ENCODE data around the gene MAN1A2. TPM values are rescaled to one million over a fixed set of nuclear protein-coding genes. Genes with fewer than 3 reads are reported as not detected.
A peak's percentile ranks its signal among the peaks of the same experiment; 100 is the strongest.

The MAN1A2 gene
- total RNA-seq = 10 to 100 TPM; 57.0 to 66.5 TPM
- 10 to 100 TPM; 17.5 to 24.1 TPM for polyA plus RNA-seq

DNA sequence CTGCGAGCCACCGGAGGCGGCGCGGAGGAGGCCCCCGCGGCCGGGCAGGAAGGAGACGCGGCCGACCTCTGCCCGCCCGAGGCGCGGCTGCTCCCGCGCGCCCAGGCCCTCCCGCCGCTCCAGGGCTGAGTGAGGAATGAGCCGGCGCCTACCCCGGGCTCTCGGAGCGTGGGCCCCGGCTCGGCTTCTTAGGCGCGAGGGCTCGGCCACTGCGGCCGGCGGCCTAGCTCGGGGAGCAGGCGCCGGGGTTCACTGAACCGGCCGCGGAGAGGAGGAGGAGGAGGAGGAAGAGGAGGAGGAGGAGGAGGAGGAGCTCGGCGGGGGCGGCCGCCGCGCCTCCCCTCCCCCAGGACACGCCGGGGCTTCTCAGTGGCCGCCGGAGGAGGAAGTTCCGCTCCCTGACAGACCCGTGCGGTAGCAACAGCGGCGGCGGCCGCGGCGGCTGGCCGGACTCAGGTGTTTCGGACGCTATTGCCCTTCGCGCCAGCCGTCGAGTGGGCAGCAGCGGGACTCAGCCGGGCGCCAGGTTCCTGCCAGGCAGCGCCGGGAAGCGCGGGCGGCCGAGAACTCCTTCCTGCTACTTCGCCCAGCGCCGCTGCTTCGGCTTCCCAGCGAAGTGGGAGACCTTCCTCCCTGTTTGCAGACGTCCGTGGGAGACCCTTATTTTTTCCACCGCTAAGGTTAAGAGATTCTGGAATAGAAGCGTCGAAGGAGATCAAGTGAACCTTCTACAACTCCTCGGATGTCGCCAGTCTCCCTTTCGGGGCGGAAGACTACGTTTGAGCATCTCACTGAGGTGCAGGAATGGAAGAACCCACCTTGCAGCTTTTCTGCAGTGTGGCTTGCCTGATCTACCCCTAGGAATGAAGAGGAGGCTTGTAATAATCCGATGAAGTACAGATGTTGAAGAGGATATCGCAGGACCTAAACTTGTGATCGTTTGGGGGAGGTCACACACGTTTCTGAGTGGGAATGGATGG, at the start of gene MAN1A2:
TSS of gene MAN1A2 (plus strand) at position 404 of the 980 bp plus-strand sequence. CDS start 735 bp downstream, outside the sequence.
- DNase-seq = peak; percentile 66 to 84 (median 69)
- H3K4me3 ChIP-seq (ENCODE audit: low read length in 2 of 2) = peak within 1 kb of the TSS; percentile 72 to 92
- ChIA-PET CTCF (ENCODE audit: partially characterized antibody) (interaction anchor here (0.9 to 1.2 kb wide), 4 partner anchors 16 to 387 kb away, joined by 3 to 6 read pairs (median 3); no protein-coding TSS in a partner anchor), POLR2A (ENCODE audit: partially characterized antibody) (interaction anchor here (0.7 to 3.0 kb wide), 19 partner anchors 9 to 562 kb away, joined by 3 to 27 read pairs (median 5); partner anchors contain the start of genes GDAP2, TTF2 and WDR3)
- peaks cover 53 to 84% (median 63%) of the 10 kb centered on the region in 4 donors for H3K4me1 Mint-ChIP-seq
- peak within 1 kb of the TSS; percentile 70 for H3K27ac ChIP-seq (ENCODE audit: low read depth, low read length)
- H3K9me3 ChIP-seq (ENCODE audit: control insufficient read depth in 1 of 2, low read length in 2 of 2) = no peaks in the 10 kb centered on the region
- no peaks in the 10 kb centered on the region for H3K27me3 ChIP-seq (ENCODE audit: insufficient read depth, low read length)
- H3K27ac Mint-ChIP-seq = peak within 1 kb of the TSS; percentile 96 to 99 (median 97)
- peaks cover 74% of the 10 kb centered on the region for H3K4me1 ChIP-seq (ENCODE audit: insufficient read depth, low read length)
- H3K4me3 Mint-ChIP-seq = peak within 1 kb of the TSS; percentile 93 to 97 (median 96)
- peaks cover 0 to 15% of the 10 kb centered on the region in 2 donors for H3K36me3 Mint-ChIP-seq
- peaks cover 0 to 3% (median 0%) of the 10 kb centered on the region in 8 donors for H3K9me3 Mint-ChIP-seq
- no peaks in the 10 kb centered on the region for H3K36me3 ChIP-seq (ENCODE audit: insufficient read depth, low read length)
- no peaks in the 10 kb centered on the region for H3K27me3 Mint-ChIP-seq
- intact Hi-C loops (cut with micrococcal nuclease) = loop anchor here (1.0 to 10.0 kb wide), 7 partner anchors 35 to 562 kb away; partner anchors contain the start of genes GDAP2, TRIM45, TTF2 and WDR3

DNA sequence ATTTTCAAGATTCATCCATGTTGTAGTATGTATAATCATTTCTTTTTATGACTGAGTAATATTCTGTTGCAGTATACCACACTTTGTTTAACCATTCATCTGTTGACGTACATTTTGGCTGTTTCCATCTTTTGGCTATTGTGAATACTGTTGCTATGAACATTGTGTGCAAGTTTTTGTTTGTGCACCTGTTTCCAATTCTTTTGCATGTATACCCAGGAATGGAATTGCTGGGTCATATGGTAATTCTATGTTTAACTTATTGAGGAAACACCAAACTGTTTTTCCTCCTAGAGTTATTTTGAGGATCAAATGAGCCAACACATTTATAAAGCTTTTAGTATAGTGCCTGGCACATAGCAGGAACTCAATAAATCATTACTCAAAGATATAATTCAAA, 49.2 kb upstream of the MAN1A2 start:
- no peak for DNase-seq
- ChIA-PET CTCF (ENCODE audit: partially characterized antibody) (no interaction called here), POLR2A (ENCODE audit: partially characterized antibody) (no interaction called here)
- H3K4me1 ChIP-seq (ENCODE audit: insufficient read depth, low read length) = no peaks in the 10 kb centered on the region
- H3K27me3 ChIP-seq (ENCODE audit: insufficient read depth, low read length) = no peaks in the 10 kb centered on the region
- no peaks in the 10 kb centered on the region for H3K36me3 ChIP-seq (ENCODE audit: insufficient read depth, low read length)
- Mint-ChIP-seq H3K4me1 (no peaks in the 10 kb centered on the region), H3K4me3 (no peak overlapping the region), H3K9me3 (peaks cover 0 to 2% (median 0%) of the 10 kb centered on the region in 8 donors), H3K27me3 (peaks cover 3 to 8% of the 10 kb centered on the region in 2 donors), H3K27ac (no peak overlapping the region), H3K36me3 (no peaks in the 10 kb centered on the region)
- intact Hi-C loops (cut with micrococcal nuclease) = no loop called here
- no peak overlapping the region for H3K4me3 ChIP-seq (ENCODE audit: low read length in 2 of 2)
- no peak overlapping the region for H3K27ac ChIP-seq (ENCODE audit: low read depth, low read length)
- no peaks in the 10 kb centered on the region for H3K9me3 ChIP-seq (ENCODE audit: control insufficient read depth in 1 of 2, low read length in 2 of 2)

DNA sequence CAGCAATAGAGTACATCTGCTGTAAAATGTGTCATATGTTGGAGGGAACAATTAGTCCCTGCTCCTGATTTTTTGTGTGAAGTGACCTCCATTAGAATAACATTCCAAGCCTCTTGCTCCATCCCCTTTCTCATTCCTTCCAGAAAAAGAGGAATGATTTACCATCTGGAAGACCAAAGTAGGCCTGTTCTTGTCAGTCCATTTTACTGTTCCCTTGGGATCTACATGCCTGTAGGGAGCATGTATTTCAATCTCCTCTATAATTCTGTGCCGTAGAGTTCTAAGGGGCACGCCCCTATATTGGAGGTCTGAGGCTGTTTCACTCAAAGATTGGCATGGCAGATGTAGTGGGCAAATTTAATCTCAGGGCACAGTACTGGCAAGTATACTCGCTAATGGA, 48.8 kb upstream of the MAN1A2 start:
- intact Hi-C loops (cut with micrococcal nuclease) = no loop called here
- POLR2A ChIA-PET (ENCODE audit: partially characterized antibody) = no interaction called here
- H3K4me3 ChIP-seq (ENCODE audit: low read length in 2 of 2) = no peak overlapping the region
- Mint-ChIP-seq H3K27me3 (peaks cover 7 to 9% of the 10 kb centered on the region in 2 donors), H3K4me1 (no peaks in the 10 kb centered on the region), H3K36me3 (no peaks in the 10 kb centered on the region), H3K9me3 (peaks cover 0 to 2% (median 0%) of the 10 kb centered on the region in 8 donors), H3K4me3 (no peak overlapping the region), H3K27ac (no peak overlapping the region)
- no peak overlapping the region for H3K27ac ChIP-seq (ENCODE audit: low read depth, low read length)
- CTCF ChIA-PET (ENCODE audit: partially characterized antibody) = no interaction called here
- no peak for DNase-seq
- H3K9me3 ChIP-seq (ENCODE audit: control insufficient read depth in 1 of 2, low read length in 2 of 2) = no peaks in the 10 kb centered on the region
- no peaks in the 10 kb centered on the region for H3K27me3 ChIP-seq (ENCODE audit: insufficient read depth, low read length)
- no peaks in the 10 kb centered on the region for H3K4me1 ChIP-seq (ENCODE audit: insufficient read depth, low read length)
- no peaks in the 10 kb centered on the region for H3K36me3 ChIP-seq (ENCODE audit: insufficient read depth, low read length)

DNA sequence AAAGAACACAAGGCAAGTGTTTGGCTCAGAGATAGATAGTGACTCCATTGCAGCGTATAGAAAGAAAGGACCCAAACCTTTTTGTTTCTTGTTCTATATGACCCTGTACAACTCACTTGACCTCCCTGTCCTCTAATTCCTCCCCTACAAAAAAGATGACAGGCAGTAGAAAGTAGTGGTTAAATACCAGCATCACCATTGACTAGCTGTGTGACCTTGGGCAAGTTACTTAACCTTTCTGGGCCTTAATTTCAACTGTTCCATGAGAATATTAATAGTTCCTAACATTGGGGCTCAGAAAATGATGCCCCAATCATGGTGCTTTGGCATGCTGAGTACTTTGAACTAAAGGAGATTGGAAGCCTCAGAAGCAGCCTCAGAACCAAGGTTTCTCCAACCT, 46.7 kb upstream of the MAN1A2 start:
- no peak overlapping the region for H3K27ac ChIP-seq (ENCODE audit: low read depth, low read length)
- H3K4me3 Mint-ChIP-seq = no peak overlapping the region
- intact Hi-C loops (cut with micrococcal nuclease) = no loop called here
- H3K9me3 Mint-ChIP-seq = peaks cover 0 to 2% (median 0%) of the 10 kb centered on the region in 8 donors
- H3K9me3 ChIP-seq (ENCODE audit: control insufficient read depth in 1 of 2, low read length in 2 of 2) = no peaks in the 10 kb centered on the region
- H3K36me3 ChIP-seq (ENCODE audit: insufficient read depth, low read length) = no peaks in the 10 kb centered on the region
- H3K27me3 Mint-ChIP-seq = peaks cover 9% of the 10 kb centered on the region in 2 donors
- no peaks in the 10 kb centered on the region for H3K36me3 Mint-ChIP-seq
- ChIA-PET POLR2A (ENCODE audit: partially characterized antibody) (no interaction called here), CTCF (ENCODE audit: partially characterized antibody) (no interaction called here)
- H3K4me3 ChIP-seq (ENCODE audit: low read length in 2 of 2) = no peak overlapping the region
- DNase-seq = no peak
- H3K4me1 ChIP-seq (ENCODE audit: insufficient read depth, low read length) = no peaks in the 10 kb centered on the region
- no peak overlapping the region for H3K27ac Mint-ChIP-seq
- peaks cover 3% of the 10 kb centered on the region for H3K27me3 ChIP-seq (ENCODE audit: insufficient read depth, low read length)
- no peaks in the 10 kb centered on the region for H3K4me1 Mint-ChIP-seq

DNA sequence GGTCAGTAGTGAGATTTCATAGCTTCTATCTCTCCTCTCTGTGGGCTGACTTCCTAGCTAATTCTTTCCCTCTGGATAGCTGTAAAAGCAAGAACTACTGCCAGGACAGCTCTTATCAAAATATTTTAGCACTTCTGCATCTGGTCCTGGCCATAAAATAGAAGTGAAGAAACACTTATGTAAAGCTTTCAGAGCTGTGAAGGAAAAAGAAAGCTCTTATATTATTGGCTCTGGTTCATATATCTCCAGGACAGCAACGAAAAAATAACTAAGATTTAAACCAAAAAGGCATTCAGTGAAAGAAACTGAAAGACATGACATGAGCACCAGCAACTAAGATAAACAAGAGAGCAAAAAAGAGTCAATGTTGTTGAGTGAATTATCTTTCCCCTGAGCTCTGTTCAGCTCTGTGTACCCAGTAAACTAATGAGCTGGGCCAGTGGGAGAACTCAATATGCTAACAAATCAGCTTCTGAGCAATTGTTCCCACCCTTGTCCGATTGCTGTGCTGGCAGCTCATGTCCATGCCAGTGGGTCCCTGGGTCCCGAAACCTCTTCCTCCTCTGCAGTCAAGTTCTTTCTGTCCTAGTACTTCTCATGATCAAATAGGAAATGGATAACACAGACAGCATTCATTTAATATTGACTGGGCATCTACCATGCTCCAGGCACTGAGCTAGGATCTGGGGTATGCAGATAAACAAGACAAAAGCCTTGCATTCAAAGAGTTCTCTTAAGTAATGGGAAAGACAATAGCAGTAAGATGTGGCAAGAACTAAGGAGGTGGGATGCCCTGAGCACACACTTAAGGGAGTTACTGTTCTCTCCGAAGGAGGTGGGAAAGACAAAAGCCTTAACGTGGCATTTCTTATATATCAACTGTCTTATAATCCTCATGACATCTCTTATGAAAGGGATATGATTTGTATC, 45.3 kb upstream of the MAN1A2 start:
- ChIA-PET CTCF (ENCODE audit: partially characterized antibody) (interaction anchor here (1.3 kb wide), 1 partner anchor 12 kb away, joined by 3 read pairs; no protein-coding TSS in a partner anchor), POLR2A (ENCODE audit: partially characterized antibody) (no interaction called here)
- Histone ChIP-seq H3K4me3 (ENCODE audit: low read length in 2 of 2) (no peak overlapping the region), H3K4me1 (ENCODE audit: insufficient read depth, low read length) (no peaks in the 10 kb centered on the region), H3K9me3 (ENCODE audit: control insufficient read depth in 1 of 2, low read length in 2 of 2) (no peaks in the 10 kb centered on the region), H3K27me3 (ENCODE audit: insufficient read depth, low read length) (peaks cover 3% of the 10 kb centered on the region), H3K36me3 (ENCODE audit: insufficient read depth, low read length) (no peaks in the 10 kb centered on the region), H3K27ac (ENCODE audit: low read depth, low read length) (no peak overlapping the region)
- Mint-ChIP-seq H3K27me3 (peaks cover 9 to 12% of the 10 kb centered on the region in 2 donors), H3K9me3 (peaks cover 0 to 2% (median 0%) of the 10 kb centered on the region in 8 donors), H3K4me1 (no peaks in the 10 kb centered on the region), H3K36me3 (no peaks in the 10 kb centered on the region), H3K27ac (no peak overlapping the region), H3K4me3 (no peak overlapping the region)
- DNase-seq = no peak
- intact Hi-C loops (cut with micrococcal nuclease) = no loop called here

DNA sequence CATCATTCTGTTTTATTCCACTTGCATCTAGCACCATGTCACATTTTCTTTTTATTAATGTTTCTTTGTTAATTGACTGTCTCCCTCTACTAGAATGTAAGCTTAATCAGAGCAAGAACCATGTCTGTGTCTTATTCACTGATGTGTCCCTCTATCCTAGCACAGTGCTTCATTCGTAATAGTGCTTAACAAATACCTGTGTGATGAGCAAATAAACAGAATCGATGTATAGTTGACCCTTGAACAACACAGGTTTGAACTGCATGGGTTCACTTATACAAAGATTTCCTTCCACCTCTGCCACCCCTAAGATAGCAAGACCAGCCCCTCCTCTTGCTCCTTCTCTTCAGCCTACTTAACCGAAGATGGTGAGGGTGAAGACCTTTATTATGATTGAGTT, 42.9 kb upstream of the MAN1A2 start:
- H3K27ac ChIP-seq (ENCODE audit: low read depth, low read length) = no peak overlapping the region
- Mint-ChIP-seq H3K36me3 (no peaks in the 10 kb centered on the region), H3K4me1 (no peaks in the 10 kb centered on the region), H3K4me3 (no peak overlapping the region), H3K27me3 (peaks cover 9 to 13% of the 10 kb centered on the region in 2 donors), H3K27ac (no peak overlapping the region), H3K9me3 (peaks cover 0 to 2% (median 0%) of the 10 kb centered on the region in 8 donors)
- peaks cover 3% of the 10 kb centered on the region for H3K27me3 ChIP-seq (ENCODE audit: insufficient read depth, low read length)
- H3K4me3 ChIP-seq (ENCODE audit: low read length in 2 of 2) = no peak overlapping the region
- no peaks in the 10 kb centered on the region for H3K9me3 ChIP-seq (ENCODE audit: control insufficient read depth in 1 of 2, low read length in 2 of 2)
- ChIA-PET POLR2A (ENCODE audit: partially characterized antibody) (no interaction called here), CTCF (ENCODE audit: partially characterized antibody) (no interaction called here)
- H3K4me1 ChIP-seq (ENCODE audit: insufficient read depth, low read length) = no peaks in the 10 kb centered on the region
- H3K36me3 ChIP-seq (ENCODE audit: insufficient read depth, low read length) = no peaks in the 10 kb centered on the region
- intact Hi-C loops (cut with micrococcal nuclease) = no loop called here
- no peak for DNase-seq

Measured in CD4-positive, alpha-beta memory T cell (primary cell).